Stimulated activated CD4-positive, alpha-beta T cell treated with anti-CD3 and anti-CD28 coated beads, TNF-alpha, amount 100 ng/mL, for 24 hours (primary cell): ENCODE data around the gene EXOC4.
"Not testable (repeated sequence)": the region's sequence is repeated elsewhere in the genome, so short reads cannot be mapped to it uniquely, and the experiment has no call there.

ENCODE experiments used
- DNase-seq, 3 experiments: peaks; one replicate each; pipeline ENCODE4 v3.0.0-alpha.2; 2020; ENCODE audit warnings: low read depth in 3 of 3

Gene EXOC4

DNA sequence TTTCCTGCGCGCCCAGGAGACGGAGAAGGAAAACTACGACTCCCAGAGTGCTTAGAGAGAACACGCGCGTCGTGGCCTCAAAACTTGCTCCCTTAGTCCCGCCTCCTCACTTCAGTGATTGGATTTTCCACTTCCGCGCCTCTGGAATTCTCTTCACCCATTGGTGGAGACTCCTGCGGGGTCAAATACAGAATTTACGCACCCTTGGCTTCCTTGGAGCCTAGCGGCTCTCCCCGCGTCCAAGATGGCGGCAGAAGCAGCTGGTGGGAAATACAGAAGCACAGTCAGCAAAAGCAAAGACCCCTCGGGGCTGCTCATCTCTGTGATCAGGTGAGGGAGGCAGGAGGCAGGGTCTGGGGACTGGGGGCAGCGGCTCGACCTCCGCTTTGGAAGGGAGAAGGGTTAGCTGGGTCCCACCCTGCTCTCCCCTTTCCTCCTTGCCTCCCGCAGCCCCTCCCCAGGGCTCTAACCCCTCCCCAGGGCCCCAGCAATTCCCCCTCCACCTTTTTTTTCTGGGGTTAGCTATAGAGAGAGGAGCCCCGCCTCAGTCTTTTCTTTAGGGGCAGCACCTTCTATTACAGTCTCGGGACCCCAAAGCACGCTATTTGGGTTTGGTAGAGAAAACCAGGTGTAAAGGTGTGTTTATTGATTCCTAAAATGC is at the start of gene EXOC4:
Gene EXOC4 (plus strand): TSS at position 221 of the 661 bp plus-strand sequence.
- peak; percentile 79 to 92 (median 83) for DNase-seq

- DNase-seq = no peak
These were observed 49.4 kb upstream of the EXOC4 start for GRCh38 chr7:133203490-133203889.

GRCh38 chr7:133207687-133208086 is 45.2 kb upstream of the EXOC4 start:
- DNase-seq = no peak

GRCh38 chr7:133210817-133211216 is 42.1 kb upstream of the EXOC4 start:
- not testable (repeated sequence) for DNase-seq

GRCh38 chr7:133213772-133214171 is 39.1 kb upstream of the EXOC4 start:
- DNase-seq = not testable (repeated sequence)

DNA sequence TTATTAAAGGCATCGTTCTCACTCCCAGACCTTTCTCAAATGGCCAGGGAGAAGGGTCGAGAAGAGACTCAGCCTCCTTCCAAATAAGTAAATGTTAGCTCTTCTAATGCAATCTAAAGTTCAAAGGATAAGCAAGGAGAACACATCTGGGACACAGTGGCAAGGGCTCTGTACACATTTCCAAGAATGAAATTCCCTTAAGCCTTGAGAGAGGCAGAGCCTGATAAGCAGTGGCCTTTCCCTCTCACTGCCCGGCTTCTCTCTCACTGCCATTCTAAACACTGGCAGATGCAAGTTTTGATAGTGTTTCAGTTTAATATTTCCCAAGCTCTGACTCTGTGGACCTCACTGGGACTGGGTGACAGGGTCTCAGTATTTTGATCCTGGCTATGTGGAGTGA is 35.1 kb upstream of the EXOC4 start:
- DNase-seq = no peak

- DNase-seq = peak; percentile 11 to 18 (median 17)
These were observed 22.2 kb upstream of the EXOC4 start for GRCh38 chr7:133230591-133231194.

GRCh38 chr7:133233142-133233541 is 19.7 kb upstream of the EXOC4 start:
- DNase-seq = no peak

DNA sequence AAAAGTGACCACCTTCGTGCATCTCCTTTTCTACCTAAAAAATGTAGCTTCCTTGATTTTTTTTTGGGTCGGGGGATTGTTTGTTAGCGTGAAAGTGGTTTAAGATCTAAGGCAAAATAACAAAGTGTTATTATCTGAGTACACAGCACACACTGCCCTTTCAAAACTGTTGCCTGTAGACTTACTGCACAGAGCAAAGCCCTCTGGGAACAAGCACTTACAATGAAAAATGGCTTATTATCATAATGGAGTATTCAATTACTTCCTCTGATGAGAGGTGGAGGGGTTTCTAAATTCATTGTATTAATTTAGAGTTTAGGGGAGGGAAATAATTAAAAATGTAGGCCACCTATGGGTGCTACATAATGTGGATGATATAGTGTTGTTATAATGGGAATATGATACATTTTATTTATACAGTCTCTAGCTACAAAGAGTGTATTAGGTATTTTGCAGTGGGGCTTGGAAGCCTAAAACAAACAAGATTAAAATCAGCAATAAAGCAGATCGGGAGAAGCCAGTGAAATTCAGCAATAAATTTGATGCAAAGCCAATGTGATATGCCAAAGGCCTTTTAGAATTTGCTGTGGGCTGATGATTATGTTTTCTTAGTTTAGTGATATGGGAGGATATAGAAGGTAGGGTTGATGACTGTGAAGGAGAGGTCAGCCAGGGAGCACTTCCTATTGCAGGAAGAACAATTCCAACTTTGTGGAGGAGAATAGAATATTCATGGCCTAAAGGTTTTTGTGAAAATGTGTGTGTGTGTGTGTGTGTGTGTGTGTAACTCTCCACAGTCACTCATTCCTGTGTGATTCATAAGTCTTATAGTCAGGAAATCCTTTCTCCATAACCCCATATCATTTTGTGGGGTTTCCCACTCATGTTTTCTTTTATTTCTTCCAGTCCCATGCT is 17.7 kb upstream of the EXOC4 start:
- DNase-seq = no peak

- no peak for DNase-seq
These were observed 15.3 kb upstream of the EXOC4 start for GRCh38 chr7:133237545-133237944.

DNA sequence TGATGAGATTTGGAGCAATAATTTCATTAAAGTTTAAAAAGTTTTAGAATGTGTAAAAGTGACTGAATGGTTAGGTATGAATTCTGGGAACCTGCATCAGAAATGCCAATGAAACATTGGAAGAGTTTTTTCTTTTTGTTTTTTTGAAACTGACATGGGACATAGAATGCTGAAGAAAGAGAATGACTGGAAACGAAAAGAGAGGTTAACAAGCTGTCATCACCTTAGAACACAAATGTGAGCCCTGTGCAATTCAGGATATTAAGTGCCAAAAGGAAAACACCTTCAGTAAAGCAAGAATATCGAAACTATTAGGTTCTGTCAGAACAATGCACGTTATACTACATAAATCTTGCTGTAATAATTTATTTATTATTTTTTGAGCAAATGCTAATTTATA is 12.6 kb upstream of the EXOC4 start:
- no peak for DNase-seq

GRCh38 chr7:133246558-133246957 is 6.3 kb upstream of the EXOC4 start:
- no peak for DNase-seq

DNA sequence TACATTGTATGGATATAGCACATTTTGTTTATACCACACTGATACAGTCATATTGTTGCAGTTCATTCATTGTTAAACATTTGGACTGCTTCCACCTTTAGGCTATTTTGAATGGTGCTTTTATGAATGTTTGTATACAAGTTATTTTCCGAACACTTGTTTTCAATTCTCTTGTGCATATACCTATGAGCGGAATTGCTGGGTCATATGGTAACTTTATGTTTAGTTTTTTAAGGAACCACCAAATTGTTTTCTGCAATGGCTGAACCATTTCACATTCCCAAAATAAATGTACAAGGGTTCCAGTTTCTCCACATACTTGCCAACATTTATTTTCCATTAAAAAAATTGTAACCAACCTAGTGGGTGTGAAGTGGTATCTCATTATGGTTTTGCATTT is 4.0 kb upstream of the EXOC4 start:
- DNase-seq = no peak

- DNase-seq = no peak
These were observed 396 bp upstream of the EXOC4 start for GRCh38 chr7:133252506-133252857.

GRCh38 chr7:133253519-133253875 is 619 bp downstream of the EXOC4 start:
- DNase-seq = no peak

DNA sequence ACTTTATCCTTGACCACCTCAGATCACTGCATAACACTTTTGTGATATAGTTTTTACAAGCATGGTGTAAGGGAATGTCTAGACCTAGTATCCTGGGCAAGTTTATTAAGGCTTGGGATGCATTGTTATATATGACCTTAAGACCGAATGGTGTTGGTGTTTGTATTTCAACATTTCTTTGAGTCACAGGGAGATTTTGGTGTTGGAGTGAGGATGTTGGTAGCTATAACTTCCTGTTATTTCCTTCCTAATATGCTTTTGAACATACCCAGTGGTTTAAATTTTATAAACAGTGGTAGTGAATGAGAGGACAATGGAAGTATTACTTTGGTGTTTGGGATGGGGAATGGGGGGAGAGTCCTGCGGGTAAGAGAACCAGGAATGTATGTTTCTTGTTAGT is 2.6 kb downstream of the EXOC4 start:
- DNase-seq = no peak

GRCh38 chr7:133258174-133258573 is 5.3 kb downstream of the EXOC4 start:
- DNase-seq = no peak

GRCh38 chr7:133265821-133266220 is 12.9 kb downstream of the EXOC4 start:
- no peak for DNase-seq

DNA sequence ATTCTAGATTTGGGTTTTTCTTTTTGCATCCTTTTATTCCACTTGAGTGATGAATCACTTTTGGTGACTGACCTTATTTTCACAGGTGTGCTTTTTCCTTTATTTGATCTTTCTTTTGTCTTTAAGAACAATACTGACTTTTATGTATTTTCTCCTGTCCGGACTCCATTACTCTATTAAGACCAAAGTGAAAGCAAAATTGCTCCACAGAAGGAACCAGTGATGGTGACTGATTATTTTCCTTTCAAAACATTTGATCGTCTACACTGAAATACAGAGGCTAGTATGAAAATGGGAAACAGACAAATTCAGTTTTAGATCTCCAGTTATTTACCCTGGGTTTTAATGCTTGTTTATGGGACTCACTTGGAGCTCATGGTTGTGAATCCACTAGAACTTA is 15.5 kb downstream of the EXOC4 start:
- no peak for DNase-seq

- DNase-seq = no peak
These were observed 19.5 kb downstream of the EXOC4 start for GRCh38 chr7:133272336-133272735.

GRCh38 chr7:133273227-133273626 is 20.3 kb downstream of the EXOC4 start:
- DNase-seq = no peak

GRCh38 chr7:133274265-133274664 is 21.4 kb downstream of the EXOC4 start:
- no peak for DNase-seq

- DNase-seq = no peak
These were observed 22.1 kb downstream of the EXOC4 start for GRCh38 chr7:133275008-133275407.
